Measurements from ENCODE around the gene ALDH16A1.

ALDH16A1 gene

DNA sequence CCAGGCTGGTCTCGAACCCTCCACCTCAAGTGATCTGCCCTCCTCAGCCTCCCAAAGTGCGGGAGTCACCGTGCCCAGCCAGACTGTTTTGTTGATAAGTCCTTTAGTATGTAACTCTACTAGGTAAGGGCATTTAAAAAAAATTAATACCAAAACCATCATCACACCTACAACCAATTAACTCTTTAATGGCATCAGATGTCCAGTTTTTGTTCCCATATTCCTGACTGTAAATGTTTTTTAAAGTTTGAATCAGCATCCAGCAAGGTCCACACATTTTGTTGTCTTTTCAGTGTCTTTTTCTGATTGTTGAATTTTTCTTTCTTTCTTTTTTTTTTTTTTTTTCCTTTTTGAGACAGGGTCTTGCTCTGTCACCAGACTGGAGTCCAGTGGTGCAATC lies 65.0 kb downstream of the ALDH16A1 start:
- DNase-seq (ENCODE audit: low read depth) = no peak

Data from ELR (cell line).